Fibroblast of villous mesenchyme (primary cell): ENCODE results near the gene MYCT1. TPM values are rescaled to one million over a fixed set of nuclear protein-coding genes. Genes with fewer than 3 reads are reported as not detected.

Experiments
- DNase-seq: peaks from one replicate; pipeline ENCODE4 v3.0.0-alpha.2; 2010; ENCODE audit warnings: low read depth
- H3K4me3 ChIP-seq: 2 replicates; pipeline ENCODE4 v1.5.1; 2011; ENCODE audit warnings: low read depth, mild to moderate bottlenecking, low read length
- CTCF ChIP-seq: IDR thresholded peaks from 2 replicates; pipeline ENCODE4 v1.5.1; 2012; ENCODE audit warnings: low read depth, mild to moderate bottlenecking, low read length; ENCODE audit not compliant: insufficient read depth
- total RNA-seq: library from RNA; depleted of rRNA; stranded (reverse); fragments of >200 nt; gene quantifications from 2 replicates; pipeline ENCODE4 v1.2.3, GENCODE V29; 2012

Gene MYCT1
- total RNA-seq, 1 donor, result under 0.01 TPM

- TF ChIP-seq CTCF, result no peak
- no peak overlapping the region for H3K4me3 ChIP-seq
- no peak for DNase-seq
Observed at GRCh38 chr6:152720974-152721373, 23.3 kb downstream of the MYCT1 start.

DNA sequence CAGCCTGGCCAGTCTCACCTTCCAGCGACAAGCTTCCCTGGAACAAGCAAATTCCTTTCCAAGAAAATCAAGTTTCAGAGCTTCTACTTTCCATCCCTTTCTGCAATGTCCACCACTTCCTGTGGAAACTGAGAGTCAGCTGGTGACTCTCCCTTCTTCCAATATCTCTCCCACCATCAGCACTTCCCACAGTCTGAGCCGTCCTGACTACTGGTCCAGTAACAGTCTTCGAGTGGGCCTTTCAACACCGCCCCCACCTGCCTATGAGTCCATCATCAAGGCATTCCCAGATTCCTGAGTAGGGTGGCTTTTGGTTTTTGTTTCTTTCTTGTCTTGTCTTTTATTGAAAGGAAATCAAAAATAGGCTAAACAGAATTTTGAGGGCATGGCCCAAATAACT lies 24.3 kb downstream of the MYCT1 start:
- no peak for DNase-seq
- H3K4me3 ChIP-seq, result no peak overlapping the region

GRCh38 chr6:152723398-152723797 lies 25.7 kb downstream of the MYCT1 start:
- H3K4me3 ChIP-seq, result no peak overlapping the region
- TF ChIP-seq CTCF, result no peak
- DNase-seq, result peak; percentile 6

More for the DNA sequence above, 24.3 kb downstream of the MYCT1 start:
- TF ChIP-seq CTCF, result no peak

DNA sequence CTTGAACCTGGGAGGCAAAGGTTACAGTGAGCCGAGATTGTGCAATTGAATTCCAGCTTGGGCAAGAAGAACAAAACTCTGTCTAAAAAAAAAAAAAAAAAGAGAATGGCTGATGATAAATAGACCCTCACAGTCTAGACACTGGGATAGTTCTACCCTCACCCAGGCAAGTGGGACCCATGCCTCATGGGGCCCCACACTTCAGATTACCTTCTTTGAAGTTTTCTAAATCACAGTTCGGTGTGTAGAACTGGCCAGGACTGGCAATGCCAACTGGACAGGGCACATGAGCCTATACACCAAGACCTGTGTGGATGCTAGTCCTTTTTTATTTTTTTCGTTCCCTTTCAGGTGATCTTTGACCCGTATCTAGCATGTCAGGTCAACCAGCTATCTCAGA lies 28.6 kb downstream of the MYCT1 start:
- TF ChIP-seq CTCF, result no peak

GRCh38 chr6:152727507-152727906 lies 29.8 kb downstream of the MYCT1 start:
- H3K4me3 ChIP-seq, result no peak overlapping the region
- no peak for DNase-seq
- no peak for TF ChIP-seq CTCF

More for the DNA sequence above, 28.6 kb downstream of the MYCT1 start:
- DNase-seq, result no peak
- no peak overlapping the region for H3K4me3 ChIP-seq

GRCh38 chr6:152734630-152735029 lies 36.9 kb downstream of the MYCT1 start:
- no peak overlapping the region for H3K4me3 ChIP-seq
- no peak for DNase-seq
- no peak for TF ChIP-seq CTCF

- no peak for DNase-seq
- H3K4me3 ChIP-seq, result no peak overlapping the region
- no peak for TF ChIP-seq CTCF
Observed at GRCh38 chr6:152736687-152737273, 39.1 kb downstream of the MYCT1 start.
